Stimulated activated CD8-positive, alpha-beta memory T cell treated with anti-CD3 and anti-CD28 coated beads, Interleukin-12 subunit alpha, Interleukin-12 subunit beta, amount 100 ng/mL, for 4 hours (primary cell): ENCODE data around the gene SERPINE1.

Source experiments
- DNase-seq: peaks from one replicate; pipeline ENCODE4 v3.0.0-alpha.2; 2020; ENCODE audit warnings: low read depth

Gene SERPINE1

GRCh38 chr7:101170617-101171441 lies 43.9 kb downstream of the SERPINE1 start:
- DNase-seq = no peak

- DNase-seq = no peak
Measured at GRCh38 chr7:101171442-101171837, 44.5 kb downstream of the SERPINE1 start.

- DNase-seq = no peak
Measured at GRCh38 chr7:101172005-101172853, 45.3 kb downstream of the SERPINE1 start.

- no peak for DNase-seq
Measured at GRCh38 chr7:101172854-101173751, 46.2 kb downstream of the SERPINE1 start.

GRCh38 chr7:101173752-101174244 lies 46.9 kb downstream of the SERPINE1 start:
- DNase-seq = no peak

GRCh38 chr7:101174322-101174854 lies 47.5 kb downstream of the SERPINE1 start:
- DNase-seq = no peak

- DNase-seq = no peak
Measured at GRCh38 chr7:101175664-101176063, 48.8 kb downstream of the SERPINE1 start.

- no peak for DNase-seq
Measured at GRCh38 chr7:101177644-101178043, 50.7 kb downstream of the SERPINE1 start.

GRCh38 chr7:101179117-101179516 lies 52.2 kb downstream of the SERPINE1 start:
- DNase-seq = no peak

GRCh38 chr7:101179713-101180112 lies 52.8 kb downstream of the SERPINE1 start:
- no peak for DNase-seq

GRCh38 chr7:101180130-101180755 lies 53.3 kb downstream of the SERPINE1 start, which contains the start of gene NAT16:
NAT16 (minus strand) TSS chr7:101180293; CDS start chr7:101174807, 5,486 bp downstream.
- no peak for DNase-seq

GRCh38 chr7:101185258-101185839 lies 58.4 kb downstream of the SERPINE1 start:
- no peak for DNase-seq

GRCh38 chr7:101186194-101186593 lies 59.3 kb downstream of the SERPINE1 start:
- DNase-seq = no peak

- DNase-seq = no peak
Measured at GRCh38 chr7:101186844-101187428, 60.0 kb downstream of the SERPINE1 start.
